GM21367 (cell line): ENCODE data around the gene PRKCE.

Source experiments
- ATAC-seq: cut with Tn5 transposase; IDR thresholded peaks from one replicate; pipeline ENCODE4 v1.9.1; 2021; ENCODE audit not compliant: unreplicated experiment

The PRKCE gene

DNA sequence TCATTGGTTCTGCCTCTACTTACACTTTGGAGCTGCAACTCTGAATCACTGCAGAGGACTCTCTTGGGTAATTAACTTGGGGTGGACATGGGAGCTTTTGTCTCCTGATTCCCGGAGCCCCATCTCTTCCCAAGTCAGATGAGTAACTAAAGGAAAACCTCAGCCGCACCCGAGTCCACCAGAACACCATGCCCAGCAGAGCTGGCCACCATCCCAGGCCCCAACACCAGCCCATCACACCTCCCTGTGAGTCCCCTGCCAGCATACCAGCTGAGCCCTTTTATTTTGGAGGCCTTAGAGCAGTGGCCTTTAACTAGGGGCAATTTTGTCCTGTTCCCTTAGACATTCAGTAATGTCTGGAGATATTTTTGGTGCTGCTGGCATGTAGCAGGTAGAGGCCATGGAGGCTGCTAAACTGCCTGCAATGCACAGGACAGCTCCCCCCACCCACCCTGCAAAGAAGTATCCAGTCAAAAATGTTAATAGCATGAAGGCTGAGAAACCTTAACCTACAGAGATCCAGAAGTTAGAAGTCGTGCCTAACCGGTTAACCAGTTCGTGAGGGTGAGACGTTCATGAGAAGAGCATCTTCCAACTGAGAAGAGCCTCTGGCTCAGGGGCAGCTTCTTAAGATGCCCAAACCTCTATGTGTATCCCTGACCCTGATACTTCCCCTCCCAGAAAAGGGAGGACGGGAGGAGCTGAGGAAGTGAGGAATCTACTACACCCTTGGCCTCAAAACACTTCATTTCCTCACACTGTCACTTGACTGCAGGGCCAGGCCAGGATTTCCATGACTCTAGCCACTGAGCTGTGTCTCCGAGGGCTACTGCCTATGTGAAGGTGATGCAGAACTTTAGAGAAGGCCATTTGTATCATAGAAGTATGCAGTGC, 505.8 kb downstream of the PRKCE start:
- ATAC-seq = no peak

DNA sequence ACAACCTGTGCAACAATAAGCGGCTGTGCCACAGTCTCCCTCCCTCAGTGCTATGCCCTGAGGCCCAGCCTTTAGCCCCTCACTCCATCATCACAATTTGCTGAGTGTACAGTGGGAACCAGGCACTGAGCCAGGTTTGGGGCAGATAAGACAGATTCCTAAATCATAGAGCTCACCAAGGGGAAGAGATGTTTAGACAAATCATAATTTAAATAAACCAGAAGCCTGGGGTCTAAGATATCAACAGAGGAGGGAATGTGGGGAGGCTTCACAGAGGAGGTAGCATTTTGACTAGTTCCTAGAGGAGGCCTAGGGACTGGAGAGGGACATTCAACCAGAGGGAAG, 506.5 kb downstream of the PRKCE start:
- ATAC-seq = no peak

DNA sequence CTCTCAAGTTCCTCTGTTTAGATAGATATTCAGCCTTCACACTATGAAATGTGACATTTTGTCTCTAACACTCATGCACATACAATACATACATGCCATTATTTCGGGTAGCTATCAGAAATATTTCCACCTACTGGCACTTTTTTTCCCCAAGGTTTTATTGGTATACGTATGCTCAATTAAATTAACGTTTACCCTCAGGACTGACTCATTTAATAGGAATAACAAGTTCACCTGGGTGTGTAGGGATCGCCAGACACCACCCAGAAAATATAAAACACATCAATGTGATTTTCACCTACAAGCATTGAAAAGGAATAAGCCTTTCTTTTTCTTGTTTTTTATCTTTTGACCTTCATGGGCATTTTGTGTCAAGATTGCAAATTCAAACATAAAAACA, 507.2 kb downstream of the PRKCE start:
- ATAC-seq = no peak

DNA sequence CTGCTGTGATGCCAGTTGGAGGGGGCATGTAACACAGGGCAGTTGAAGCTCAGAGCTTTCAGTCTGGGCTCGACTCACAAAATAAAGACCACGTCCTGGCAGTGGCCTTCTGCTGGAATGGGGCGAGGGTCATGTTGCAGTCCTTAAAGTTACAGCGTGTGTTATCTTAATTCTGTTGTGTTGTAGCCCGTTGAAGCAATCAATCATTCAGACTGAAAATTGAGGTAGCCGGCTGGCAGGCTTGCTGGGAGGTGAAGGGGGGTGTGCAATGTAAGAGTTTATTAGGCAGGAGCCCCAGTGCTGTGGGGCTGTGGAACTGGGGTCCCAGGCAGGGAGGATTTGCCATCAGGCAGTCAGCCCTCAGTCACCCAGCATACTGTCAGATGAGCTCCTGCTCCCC, 508.9 kb downstream of the PRKCE start:
- no peak for ATAC-seq

DNA sequence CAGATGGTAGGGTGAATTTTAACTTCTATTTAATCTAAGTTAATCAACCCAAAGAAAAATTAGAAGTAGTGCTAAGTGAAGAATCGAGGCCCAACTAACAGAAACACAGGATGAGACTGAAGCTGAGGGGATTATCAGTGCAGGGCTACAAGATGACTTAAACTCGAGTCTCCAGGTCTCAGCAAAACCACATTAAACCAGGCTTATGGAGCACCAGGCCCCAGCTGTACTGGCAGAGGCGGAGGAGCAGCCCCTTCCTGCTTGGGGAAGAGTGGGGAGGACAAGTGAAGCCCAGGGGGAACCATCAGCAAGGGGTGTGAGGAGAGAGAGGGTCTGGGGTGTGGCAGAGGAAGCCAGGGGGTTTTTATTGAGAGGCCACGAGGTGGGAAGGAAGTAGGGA, 509.8 kb downstream of the PRKCE start:
- ATAC-seq = no peak

DNA sequence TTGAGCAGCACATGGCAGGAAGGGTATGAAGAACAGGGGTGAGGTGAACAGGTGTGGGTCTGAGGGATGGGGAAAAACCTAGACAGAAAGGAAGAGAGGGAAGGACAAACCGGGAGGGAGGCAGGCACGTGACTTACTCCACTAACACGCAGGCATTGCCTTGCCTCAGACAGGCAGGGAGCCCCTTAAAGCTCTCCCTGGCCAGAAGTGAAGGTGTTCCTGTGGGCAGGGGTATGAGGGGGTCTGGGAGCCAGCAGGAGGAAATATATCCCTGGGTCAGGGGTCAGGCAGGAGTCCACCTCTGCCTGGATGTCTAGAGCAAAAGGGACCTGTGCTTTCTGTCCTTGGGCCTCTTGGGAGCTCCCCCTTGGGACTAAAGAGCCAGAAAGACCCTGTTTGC, 510.4 kb downstream of the PRKCE start:
- no peak for ATAC-seq

DNA sequence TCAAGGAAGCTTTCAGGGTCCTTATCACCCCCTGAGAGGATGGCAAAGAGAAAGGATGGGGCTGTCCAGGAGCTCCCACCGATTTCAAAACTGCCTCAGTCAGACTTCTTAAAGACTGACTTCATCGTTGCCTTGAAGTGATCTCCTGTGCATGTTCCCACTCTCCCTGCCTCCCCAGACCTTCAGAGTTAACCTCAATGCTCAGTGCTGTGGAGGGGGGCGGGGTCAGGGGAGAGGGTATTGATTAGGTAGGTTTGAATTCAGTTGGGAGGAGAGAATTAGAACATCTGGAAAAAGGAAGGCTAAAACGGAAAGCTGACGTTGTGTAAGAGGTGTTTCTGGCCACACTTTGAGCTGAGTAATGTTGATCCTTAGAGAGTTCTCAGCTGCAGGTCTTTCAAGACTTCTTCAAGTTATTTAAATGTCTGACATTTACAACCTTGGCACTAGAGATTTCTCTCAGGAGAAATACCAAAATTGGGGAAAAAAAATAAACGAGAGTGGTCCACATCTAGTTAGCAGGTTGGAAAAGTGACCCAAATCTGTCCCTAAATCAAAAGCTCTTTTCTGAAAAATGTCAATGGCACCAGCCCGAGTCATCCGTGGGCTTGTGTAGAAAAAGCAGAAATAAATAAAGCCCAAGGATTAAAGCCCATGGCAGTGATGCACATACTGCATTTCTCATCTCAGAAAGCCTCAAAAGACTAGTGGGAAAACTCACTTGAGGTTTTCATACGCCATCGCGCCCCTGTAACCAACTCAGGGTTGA, 511.0 kb downstream of the PRKCE start:
- ATAC-seq = no peak

DNA sequence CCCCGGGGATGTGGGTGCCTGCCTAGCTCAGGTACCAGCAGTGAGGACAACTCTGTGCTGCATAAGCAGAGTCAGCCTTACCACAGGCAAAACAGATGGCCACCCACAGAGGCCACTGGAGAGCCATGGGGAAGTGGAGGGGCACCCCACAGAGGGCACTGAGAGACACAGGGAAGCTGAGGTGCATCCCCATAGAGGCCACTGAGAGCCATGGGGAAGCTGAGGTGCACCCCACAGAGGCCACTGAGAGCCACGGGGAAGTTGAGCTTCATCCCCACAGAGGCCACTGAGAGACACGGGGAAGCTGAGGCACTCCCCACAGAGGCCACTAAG, 511.6 kb downstream of the PRKCE start:
- no peak for ATAC-seq

DNA sequence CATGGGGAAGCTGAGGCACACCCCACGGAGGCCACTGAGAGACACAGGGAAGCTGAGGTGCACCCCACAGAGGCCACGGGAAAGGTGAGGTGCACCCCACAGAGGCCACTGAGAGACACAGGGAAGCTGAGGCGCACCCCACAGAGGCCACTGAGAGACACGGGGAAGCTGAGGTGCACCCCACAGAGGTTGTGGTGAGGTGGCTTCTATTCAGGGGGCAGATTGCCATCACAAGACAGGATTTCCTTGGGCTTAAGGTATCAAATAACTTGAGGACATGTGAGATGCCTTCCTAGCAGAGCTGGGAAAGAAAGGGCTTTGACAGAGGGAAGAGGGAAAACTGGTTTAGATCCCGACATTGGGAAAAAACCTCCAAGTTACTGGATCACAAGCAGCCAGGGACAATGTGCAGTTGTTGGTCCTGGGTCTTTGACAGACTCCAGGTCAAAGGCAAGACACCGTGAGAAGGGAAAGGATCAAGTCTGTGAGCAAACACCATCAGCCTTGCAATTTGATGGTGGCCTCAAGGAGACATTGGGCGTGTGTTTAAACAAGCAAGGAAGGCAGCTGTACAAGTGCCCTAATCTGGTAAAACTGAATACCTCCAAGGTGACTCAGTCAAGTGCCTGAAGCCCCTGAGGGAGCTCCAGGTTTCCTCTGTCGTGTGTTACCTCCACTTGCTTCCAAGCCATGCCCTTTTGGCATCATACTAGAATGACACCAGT, 512.5 kb downstream of the PRKCE start:
- no peak for ATAC-seq

DNA sequence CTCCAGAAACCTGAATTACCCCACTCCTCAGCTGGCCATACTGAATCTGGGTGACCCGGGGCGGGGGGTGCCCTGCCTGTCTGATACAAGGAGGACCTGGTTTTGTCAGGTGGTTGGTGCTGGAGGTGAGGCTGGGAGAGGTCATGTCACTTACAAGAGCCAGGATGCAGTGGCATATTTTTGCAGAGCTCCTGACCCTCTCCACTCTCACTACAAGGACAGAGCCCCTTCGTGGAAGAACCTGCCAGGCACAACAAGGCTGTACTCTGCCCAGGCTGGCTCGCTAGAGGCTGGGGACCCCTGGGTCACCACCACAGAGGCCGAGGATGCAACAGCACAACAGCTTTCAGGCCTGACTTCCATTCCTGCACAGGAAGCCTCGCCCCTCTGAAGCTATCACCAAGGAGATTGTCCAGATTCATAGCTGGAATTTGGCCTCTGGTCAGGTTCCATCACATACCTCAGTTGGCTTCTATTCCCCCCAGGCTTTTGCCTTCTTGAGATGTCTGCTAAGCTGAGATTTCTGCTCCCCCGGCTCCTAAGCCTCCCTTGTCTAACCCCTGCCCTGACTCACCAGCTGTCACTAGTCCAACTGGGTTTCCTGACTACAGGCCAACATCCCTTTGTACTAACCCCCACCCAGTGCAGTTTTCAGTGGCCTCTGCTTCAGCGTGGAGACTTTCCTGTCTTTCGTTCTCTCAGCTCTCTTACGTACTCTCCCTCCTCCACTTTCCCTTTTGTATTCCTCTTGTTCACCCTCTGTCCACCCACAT, 513.2 kb downstream of the PRKCE start:
- ATAC-seq = no peak

DNA sequence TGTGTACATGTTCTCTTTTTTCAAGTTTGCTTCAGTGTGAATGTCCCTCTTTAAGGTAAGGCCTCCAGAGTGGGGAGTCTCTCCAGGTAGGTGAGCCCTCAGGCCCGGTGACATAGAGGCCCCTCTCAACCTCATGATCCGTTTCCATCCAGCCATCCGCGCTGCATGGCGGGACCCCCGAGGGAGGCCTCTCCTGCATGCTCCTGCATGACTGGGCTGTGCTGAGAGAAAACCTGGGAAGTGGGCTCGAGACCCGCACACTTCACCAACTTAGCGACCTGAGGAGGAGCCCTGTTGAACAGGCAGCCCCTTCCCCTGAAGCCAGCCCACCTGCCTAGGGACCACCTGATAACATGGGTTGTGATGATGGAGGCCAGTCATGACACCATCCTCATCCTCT, 514.4 kb downstream of the PRKCE start:
- no peak for ATAC-seq

DNA sequence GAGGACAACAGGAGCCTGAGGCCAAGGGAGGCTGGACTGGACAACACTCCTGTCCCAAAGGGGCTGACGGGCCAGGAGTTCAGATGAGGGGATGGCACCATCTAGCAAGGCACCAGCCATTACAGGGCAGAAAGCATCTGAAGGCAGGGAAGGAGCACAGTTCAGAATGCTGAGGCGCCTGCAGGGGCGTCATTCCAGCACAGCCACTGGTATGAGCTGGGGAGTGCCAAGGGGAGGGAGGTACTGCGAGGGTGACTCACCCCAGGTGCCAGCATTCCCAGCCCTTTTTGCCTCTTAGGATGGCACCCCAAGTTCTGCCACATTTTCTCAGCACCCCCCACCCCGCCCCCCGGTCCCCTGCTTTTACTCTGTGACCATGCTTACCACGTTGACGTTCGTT, 515.9 kb downstream of the PRKCE start:
- ATAC-seq = no peak

DNA sequence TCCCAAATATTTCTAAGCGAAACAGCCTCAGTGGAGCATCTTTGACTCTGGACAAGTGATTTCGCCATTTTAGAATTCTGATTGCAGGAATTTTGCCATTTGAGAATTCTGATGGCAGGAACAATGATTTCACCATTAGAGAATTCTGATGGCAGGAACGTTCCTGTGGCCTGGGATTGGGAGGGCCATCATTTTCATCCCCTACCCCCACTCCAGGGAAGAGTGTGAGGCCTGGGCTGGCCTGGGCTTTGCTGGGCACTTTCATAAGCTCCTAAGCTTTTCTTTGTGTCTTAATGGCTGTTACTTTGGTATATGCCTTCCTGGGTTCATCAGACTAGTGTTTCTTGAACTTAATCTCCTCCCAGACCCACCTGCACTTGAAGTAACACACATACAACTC, 516.4 kb downstream of the PRKCE start:
- no peak for ATAC-seq

DNA sequence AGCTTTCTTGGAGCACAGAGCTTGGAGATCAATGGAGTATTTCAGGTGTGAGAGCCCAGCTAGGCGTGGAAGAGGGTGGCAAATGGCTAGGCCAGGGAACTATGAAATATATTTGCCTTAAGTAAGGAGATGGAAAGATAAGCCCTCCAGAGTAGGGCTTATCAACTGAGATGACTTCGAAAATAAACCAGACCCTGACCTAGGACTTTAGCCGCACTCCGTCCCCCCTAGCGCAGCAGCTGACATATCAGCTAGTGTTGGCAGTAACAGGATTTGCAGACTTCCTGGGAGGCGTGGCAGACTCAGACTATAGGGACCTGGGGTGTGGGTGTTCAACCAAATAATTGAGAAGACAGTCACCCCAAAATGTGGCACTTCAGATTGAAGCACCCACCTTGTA, 518.0 kb downstream of the PRKCE start:
- no peak for ATAC-seq

DNA sequence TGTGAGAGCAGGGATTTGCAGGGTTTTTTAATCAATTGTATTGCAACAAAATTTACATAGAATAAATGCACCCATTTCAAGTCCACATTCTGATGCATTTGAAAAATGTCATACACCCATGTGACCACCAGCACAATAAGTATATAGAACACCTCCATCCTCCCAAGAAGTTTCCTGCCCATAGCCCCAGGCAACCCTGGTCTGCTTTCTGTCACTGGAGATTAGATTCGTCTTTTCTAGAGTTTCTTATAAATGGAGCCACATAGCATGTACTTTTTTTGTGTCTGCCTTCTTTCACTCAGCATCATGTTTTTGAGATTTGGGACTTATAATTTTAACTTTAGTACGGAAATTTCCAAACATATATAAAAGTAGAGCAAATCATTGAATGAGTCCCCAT, 518.6 kb downstream of the PRKCE start:
- ATAC-seq = no peak

DNA sequence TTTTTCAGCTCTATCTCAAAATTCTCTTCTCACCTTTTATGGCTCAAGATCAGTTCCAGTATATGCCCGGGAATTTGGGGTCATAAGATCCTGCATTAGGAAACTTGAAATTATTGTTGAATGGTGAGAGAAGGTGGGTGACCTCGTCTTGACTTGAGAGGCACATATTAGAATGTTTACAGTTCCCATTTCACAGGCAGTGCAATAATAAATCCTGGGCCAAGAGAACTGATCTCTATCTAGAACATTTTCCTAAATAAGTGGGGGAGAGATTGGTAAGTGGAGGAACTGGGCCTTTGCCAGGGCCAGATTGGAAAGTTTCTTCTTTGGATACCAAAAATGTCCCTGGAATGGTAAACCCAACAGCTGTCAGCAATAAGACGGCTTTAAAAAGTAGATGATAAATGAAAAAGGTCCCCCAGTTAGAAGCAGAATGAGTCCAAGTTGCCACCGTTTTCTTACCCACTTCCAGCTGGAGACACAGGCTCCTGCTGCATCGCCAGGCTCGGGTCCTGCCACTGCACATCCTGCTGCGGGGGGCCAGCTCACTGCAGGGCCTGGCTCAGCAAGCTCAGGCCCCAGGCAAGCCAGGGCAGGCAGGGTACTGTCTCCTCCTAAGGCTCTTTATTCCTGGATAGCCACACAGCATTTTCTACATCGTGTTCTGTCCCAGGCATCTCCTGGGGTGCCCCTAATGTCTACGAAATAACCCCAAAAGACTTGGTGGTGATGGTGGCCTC, 519.3 kb downstream of the PRKCE start:
- ATAC-seq = no peak

DNA sequence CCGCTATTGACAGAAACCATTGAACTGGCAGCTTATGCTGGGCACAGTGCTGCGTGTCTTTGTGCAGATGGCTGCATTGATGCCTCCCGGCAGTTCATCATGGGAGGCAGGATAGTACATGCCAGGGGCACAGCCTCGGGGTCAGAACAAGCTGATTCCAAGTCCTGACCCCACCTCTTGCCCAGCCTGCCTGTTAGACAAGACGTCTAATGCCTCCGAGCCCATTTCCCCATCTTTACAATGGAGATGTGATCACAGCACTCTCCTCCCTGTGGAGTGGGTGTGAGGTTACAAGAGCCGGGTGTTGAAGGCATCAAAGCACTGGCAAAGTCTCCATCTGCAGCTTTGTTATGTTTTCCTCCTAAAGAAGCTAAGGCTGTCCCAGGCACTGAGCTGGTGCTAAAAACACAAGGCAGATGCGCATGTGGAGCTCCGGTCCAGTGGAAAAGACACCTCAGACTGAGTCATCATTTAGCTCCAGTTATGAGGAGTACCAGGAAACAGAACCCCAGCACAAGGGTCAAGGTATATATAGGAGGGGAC, 520.0 kb downstream of the PRKCE start:
- ATAC-seq = no peak

DNA sequence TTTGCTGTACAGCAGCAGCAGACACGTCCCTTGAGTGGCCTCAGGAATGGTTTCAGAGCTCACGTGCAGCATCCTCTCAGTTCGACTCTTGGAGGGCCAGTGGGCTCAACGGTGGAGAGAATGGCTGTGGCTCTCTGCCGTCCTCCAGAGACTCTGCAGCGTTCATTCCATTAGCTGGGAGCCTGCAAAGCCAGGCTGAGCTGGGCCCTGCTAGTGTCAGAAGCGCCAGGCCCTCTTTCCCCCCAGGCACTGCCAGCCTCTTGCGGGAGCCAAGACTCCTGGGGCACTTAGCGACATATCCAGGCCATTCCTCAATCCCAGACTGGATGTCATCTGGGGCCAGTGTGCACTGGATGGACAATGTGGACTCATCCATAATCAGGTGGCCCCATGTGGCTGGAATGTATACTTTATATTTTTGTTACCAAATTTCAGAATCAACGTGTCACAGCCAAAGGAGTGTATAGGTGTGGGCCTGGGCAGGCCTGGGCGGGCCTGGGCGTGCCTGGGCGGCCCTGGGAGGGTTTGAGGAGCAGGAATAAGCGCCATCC, 520.6 kb downstream of the PRKCE start:
- no peak for ATAC-seq

DNA sequence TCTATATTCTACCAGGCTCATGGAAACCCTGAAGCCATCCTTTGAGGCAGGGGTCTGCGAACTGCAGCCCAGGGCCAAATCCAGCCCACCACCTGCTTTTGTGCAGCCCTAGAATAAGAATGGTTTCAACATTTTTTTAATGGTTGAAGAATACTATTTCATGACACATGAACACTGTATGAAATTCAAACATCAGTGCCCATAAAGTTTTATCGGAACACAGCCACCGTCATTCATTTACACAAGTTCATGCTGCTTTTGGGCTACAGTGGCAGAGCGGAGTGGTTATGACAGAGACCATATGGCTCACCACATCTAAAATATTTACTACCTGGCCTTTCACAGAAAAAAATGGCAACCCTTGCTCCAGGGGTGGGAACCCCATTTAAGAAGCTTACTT, 521.6 kb downstream of the PRKCE start:
- ATAC-seq = no peak

DNA sequence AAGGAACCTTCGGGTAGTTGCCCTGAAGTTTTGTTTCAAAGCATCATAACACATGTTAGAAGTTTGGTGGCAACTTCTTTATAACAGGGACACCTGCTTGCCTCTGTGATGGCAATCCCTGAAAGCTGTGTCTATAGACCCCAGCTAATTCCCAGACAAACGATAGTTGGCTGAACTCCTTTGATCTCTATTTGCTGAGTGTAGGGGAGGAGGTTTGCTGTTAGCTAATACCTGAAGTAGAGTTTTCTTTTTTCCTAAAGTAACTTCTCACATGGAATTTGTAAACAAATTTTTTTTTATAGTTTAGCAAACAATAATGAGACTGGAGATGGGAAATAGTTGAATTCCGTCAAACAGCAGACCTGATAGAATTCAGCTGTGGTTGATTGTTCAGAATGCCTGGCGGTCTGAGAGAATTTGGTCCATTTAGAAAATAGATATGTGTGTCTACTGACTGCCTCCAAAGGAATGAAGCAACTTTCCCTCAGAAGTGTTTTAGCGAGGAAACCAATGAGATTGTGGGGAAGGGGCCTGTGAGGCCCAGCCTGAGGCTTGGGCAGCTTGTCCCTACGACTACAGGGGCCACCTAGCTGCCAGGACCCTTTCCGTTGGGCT, 522.3 kb downstream of the PRKCE start:
- no peak for ATAC-seq
